ENCODE data around the gene RANGRF.

RANGRF gene

DNA sequence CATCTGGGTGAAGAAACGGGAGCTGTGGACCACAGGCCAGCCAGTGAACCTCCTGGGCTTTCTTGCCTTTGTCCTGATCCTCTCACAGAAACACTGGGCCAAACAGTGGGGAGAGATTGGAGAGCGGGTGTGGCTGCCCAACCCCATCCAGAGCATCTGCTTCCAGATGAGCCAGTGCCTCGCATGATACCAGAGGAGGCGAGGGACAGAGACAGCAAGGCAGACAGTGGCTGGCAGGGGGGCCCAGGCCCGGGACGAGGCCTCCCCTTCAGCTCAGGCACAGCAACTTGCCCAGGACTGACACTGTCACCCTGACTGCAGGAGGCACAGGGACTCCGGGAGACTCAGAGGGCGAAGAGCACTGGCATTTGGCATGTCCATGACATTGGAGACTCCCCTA, 33.6 kb downstream of the RANGRF start:
- no peak overlapping the region for H3K4me3 ChIP-seq (ENCODE audit: low read length)
- TF ChIP-seq, protein P1, sequence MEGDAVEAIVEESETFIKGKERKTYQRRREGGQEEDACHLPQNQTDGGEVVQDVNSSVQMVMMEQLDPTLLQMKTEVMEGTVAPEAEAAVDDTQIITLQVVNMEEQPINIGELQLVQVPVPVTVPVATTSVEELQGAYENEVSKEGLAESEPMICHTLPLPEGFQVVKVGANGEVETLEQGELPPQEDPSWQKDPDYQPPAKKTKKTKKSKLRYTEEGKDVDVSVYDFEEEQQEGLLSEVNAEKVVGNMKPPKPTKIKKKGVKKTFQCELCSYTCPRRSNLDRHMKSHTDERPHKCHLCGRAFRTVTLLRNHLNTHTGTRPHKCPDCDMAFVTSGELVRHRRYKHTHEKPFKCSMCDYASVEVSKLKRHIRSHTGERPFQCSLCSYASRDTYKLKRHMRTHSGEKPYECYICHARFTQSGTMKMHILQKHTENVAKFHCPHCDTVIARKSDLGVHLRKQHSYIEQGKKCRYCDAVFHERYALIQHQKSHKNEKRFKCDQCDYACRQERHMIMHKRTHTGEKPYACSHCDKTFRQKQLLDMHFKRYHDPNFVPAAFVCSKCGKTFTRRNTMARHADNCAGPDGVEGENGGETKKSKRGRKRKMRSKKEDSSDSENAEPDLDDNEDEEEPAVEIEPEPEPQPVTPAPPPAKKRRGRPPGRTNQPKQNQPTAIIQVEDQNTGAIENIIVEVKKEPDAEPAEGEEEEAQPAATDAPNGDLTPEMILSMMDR (IDR thresholded peaks at IDR 0.05; ENCODE audit: insufficient read depth, low read depth, low read length, missing control alignments) = no peak

DNA sequence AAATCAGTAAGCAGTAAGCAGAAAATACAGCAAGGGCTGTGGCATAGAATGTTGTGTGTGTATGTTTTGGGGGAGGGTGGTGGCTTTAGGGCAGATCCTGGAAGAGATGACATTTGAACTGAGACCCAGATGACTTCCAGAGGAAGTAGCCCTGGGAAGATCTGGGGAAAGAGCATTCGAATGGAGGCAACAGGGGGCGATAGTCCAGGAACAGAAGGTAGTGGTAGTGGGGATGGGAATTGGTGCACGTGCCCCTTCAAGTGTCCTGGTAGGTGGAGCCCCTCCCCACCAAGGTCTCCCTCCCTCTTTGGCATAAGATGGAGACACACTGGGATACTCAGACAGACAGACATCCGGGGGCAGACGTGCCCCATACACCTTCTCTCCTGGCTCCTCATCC, 35.7 kb downstream of the RANGRF start:
- H3K4me3 ChIP-seq (ENCODE audit: low read length) = no peak overlapping the region
- no peak for DNase-seq (ENCODE audit: low read depth)
- TF ChIP-seq, protein P1 (IDR thresholded peaks at IDR 0.05; ENCODE audit: insufficient read depth, low read depth, low read length, missing control alignments) = no peak

More for the DNA sequence above, 33.6 kb downstream of the RANGRF start:
- DNase-seq (ENCODE audit: low read depth) = no peak

DNA sequence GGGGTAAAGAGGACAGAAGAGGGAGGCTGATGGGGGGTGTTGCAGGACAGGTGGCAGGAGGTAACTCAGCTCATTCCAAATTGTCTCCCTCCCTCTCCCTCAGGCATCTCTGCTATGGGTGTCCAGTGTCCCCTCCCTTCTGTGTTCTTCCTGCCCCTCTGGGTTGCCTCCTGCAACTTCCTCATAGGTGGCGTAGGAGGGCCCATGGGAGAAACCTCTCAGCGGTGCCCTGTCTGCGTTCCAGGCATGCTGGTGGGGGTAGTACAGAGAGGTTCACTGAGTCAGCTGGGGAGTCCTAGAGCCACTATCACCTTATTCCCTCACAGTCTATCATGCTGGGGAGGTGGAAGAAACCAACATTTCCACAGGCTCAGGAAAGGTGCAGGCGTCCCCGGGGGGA, 36.5 kb downstream of the RANGRF start:
- no peak for DNase-seq (ENCODE audit: low read depth)
- H3K4me3 ChIP-seq (ENCODE audit: low read length) = no peak overlapping the region
- TF ChIP-seq, protein P1 (IDR thresholded peaks at IDR 0.05; ENCODE audit: insufficient read depth, low read depth, low read length, missing control alignments) = no peak

DNA sequence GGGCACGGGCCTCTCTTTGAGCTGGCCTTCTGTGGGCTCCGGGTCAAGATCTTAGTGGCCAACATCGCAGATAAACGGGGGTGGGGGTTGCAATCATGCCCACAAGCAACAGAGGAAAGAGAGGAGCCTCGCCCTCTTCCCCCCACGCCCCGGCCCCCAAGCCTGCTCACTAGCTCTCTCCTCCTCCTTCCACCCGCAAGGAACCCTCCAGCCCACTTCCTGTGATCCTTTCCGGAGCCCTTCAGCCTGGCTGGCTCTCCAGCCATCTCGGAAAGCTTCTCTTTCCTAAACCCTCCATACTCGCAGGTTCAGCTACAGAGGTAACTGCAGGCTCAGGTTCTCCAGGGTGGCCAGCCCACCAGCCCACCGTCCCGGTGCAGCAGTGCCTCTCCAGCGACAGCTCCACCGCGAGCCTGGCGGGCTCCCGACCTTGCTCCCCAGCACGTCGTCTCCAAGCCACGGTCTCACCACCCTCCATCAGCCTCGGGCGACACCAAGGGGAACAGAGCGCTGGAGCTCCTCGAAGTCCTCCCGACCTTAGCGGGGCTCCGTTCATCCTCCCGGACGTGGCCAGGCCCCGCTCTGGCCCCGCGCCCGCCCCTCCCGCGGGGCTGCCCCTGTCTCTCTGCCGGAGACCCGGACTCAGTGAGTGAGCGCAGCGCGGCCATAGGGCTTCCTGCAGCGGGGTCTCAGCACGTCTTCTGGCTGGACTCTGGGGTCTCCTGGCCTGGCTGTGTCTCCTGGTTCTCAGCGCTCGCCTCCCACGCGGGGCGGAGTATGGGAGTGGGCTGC, 38.2 kb downstream of the RANGRF start:
- peak; percentile 17 for DNase-seq (ENCODE audit: low read depth)
- TF ChIP-seq, protein P1 (IDR thresholded peaks at IDR 0.05; ENCODE audit: insufficient read depth, low read depth, low read length, missing control alignments) = no peak

DNA sequence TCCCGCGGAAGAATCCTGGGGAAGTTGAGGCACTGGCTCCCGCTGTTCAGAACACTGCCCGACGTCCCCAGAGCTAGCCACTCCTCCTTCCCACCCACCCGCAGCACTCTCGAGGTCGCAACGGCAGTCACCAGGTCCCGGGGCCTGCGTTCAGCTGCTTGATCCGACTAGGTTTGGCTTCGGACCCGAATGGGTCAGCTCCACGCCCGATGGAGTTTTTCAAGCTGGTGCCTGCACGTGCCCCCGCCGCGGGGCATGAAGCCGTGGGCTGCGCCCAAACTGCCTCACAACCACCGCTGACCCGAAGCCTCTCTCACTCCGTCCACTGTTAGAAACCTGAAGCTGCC, 38.8 kb downstream of the RANGRF start:
- TF ChIP-seq, protein P1 (IDR thresholded peaks at IDR 0.05; ENCODE audit: insufficient read depth, low read depth, low read length, missing control alignments) = no peak
- DNase-seq (ENCODE audit: low read depth) = no peak
- H3K4me3 ChIP-seq (ENCODE audit: low read length) = no peak overlapping the region

More for the DNA sequence above, 38.2 kb downstream of the RANGRF start:
- peak overlapping the region; percentile 10 for H3K4me3 ChIP-seq (ENCODE audit: low read length)

DNA sequence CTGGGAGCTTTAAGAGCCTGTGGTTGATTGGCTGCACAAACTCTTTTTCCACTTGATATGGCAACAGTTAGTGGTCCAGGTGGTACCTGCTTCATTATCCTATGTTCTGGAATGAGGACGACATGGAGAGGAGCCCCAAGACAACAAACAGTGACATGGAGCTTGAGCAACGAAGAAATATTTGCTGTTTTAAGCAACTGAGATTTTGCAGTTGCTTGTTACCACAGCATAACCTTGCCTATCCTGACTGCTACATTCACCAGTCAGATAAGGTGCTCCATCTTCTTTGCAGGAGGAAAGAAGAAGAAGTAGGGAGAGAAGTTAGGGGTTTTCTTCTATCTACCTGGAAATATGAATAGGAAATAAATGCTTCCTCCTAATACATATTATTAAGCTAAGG, 43.7 kb downstream of the RANGRF start:
- DNase-seq (ENCODE audit: low read depth) = no peak
- no peak overlapping the region for H3K4me3 ChIP-seq (ENCODE audit: low read length)
- TF ChIP-seq, protein P1 (IDR thresholded peaks at IDR 0.05; ENCODE audit: insufficient read depth, low read depth, low read length, missing control alignments) = no peak

DNA sequence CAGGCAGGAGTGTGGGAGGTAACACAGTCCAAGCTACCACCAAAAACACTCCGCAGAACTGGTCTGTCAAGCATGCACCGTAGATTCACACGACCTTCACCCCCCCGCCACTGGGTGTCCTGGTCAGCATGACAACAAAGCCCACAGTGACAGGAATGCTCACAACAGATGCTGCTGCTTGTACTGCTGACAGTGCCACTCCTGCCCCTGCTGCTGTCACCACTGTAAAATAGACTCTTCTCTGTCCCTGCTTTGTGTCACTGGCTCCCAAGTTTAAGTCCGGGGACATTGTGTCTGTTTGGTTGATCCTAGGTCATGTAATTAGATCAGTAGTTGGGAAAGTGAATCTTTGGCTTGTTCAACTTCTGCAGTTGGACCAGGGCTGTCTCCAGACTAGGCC, 44.2 kb downstream of the RANGRF start:
- no peak for DNase-seq (ENCODE audit: low read depth)
- TF ChIP-seq, protein P1 (IDR thresholded peaks at IDR 0.05; ENCODE audit: insufficient read depth, low read depth, low read length, missing control alignments) = no peak
- no peak overlapping the region for H3K4me3 ChIP-seq (ENCODE audit: low read length)
